Nephron progenitor cell (in vitro differentiated cells): ENCODE measurements around the gene TAF3.

Source experiments
- DNase-seq: peaks from one replicate; pipeline ENCODE4 v3.0.0; 2021
- H3K27ac Mint-ChIP-seq: 2 replicates; pipeline ENCODE4 v1.8.0; 2021; ENCODE audit warnings: mild to moderate bottlenecking, moderate library complexity, mixed read lengths
- H3K27me3 Mint-ChIP-seq: 2 replicates; pipeline ENCODE4 v1.8.0; 2021; ENCODE audit warnings: mild to moderate bottlenecking, low read depth, mixed read lengths; ENCODE audit not compliant: poor library complexity
- H3K36me3 Mint-ChIP-seq: 2 replicates; pipeline ENCODE4 v1.8.0; 2021; ENCODE audit warnings: low read depth, mixed read lengths
- H3K4me1 Mint-ChIP-seq: 2 replicates; pipeline ENCODE4 v1.8.0; 2021; ENCODE audit warnings: mixed read lengths
- H3K4me3 Mint-ChIP-seq: 2 replicates; pipeline ENCODE4 v1.8.0; 2021; ENCODE audit warnings: mild to moderate bottlenecking, moderate library complexity, mixed read lengths
- H3K9me3 Mint-ChIP-seq: 2 replicates; pipeline ENCODE4 v1.8.0; 2021; ENCODE audit warnings: mild to moderate bottlenecking, moderate library complexity, mixed read lengths
- TF ChIP-seq, protein P1 (sequence below): fragments of 200-600 bp; sonication (generic); IDR thresholded peaks from 2 replicates; pipeline ENCODE4 v1.5.0; 2021; ENCODE audit warnings: antibody characterized with exemption

TAF3 gene

DNA sequence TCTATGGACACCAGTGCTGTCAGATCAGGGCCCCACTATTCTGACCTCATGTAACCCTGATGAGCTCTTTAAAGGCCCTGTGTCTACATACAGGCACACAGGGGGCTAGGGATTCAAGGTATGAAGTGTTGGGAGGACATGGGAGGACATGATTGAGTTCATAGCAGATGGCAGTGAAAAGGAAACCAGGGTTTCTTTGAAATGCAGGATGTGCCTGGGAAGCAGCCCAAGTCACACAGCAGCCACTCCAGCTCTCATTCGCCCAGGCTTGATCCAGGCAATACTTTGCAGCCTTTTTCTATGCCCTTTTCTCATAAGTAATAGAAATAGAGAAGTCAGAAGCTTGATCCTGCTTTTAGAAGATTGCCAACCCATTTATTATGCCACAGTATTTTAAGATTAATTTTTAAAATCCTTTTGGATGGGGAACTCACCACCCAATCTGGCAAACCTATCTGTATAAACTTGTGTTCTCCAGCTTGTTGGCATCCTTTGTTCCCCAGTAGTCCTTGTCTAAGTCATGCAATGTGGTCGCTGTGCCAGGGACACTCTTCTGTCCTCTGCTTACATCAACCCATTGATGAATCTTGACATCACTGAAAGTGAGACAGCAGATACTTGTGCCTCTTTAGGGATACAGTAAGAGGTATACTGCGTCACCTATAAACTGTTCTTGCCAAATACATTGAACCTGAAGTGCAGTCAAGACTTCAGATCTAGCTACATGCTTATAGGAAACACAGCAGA is 95.0 kb downstream of the TAF3 start:
- no peak overlapping the region for H3K27ac Mint-ChIP-seq
- no peaks in the 10 kb centered on the region for H3K27me3 Mint-ChIP-seq
- H3K4me1 Mint-ChIP-seq = peaks cover 8% of the 10 kb centered on the region
- H3K36me3 Mint-ChIP-seq = no peaks in the 10 kb centered on the region
- no peak overlapping the region for H3K4me3 Mint-ChIP-seq
- DNase-seq = no peak
- TF ChIP-seq, protein P1, sequence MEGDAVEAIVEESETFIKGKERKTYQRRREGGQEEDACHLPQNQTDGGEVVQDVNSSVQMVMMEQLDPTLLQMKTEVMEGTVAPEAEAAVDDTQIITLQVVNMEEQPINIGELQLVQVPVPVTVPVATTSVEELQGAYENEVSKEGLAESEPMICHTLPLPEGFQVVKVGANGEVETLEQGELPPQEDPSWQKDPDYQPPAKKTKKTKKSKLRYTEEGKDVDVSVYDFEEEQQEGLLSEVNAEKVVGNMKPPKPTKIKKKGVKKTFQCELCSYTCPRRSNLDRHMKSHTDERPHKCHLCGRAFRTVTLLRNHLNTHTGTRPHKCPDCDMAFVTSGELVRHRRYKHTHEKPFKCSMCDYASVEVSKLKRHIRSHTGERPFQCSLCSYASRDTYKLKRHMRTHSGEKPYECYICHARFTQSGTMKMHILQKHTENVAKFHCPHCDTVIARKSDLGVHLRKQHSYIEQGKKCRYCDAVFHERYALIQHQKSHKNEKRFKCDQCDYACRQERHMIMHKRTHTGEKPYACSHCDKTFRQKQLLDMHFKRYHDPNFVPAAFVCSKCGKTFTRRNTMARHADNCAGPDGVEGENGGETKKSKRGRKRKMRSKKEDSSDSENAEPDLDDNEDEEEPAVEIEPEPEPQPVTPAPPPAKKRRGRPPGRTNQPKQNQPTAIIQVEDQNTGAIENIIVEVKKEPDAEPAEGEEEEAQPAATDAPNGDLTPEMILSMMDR = no peak
- H3K9me3 Mint-ChIP-seq = no peaks in the 10 kb centered on the region

DNA sequence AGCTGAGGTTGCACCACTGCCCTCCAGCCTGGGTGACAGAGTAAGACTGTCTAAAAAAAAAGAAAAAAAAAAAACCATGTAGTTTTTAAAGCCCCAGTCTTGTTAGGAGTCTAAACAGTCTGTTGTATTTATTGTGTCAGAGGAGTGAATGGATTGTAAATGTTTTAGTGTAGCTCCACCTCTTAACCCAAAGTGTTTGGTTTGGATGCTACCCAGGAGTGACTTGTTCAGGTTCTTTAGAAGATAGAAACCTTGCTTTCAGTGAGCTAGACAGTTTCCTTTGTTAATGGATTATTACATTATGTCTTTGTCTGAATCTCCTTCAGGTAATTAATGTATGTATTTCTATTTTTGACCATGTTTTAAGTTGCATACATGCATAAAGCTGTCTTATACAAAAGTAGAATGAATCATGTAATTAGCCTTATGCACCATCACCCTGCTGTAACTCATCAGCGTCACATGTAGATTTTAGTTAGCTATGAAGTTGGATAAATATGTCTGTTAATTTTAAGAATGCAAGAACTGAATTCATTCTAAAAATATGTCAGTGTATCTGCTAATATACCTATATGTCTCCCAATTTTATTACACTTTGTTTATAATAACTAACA is 97.7 kb downstream of the TAF3 start:
- TF ChIP-seq, protein P1 = no peak
- Mint-ChIP-seq H3K27me3 (no peaks in the 10 kb centered on the region), H3K4me1 (peaks cover 8% of the 10 kb centered on the region), H3K27ac (no peak overlapping the region), H3K9me3 (no peaks in the 10 kb centered on the region), H3K4me3 (no peak overlapping the region), H3K36me3 (no peaks in the 10 kb centered on the region)
- no peak for DNase-seq

DNA sequence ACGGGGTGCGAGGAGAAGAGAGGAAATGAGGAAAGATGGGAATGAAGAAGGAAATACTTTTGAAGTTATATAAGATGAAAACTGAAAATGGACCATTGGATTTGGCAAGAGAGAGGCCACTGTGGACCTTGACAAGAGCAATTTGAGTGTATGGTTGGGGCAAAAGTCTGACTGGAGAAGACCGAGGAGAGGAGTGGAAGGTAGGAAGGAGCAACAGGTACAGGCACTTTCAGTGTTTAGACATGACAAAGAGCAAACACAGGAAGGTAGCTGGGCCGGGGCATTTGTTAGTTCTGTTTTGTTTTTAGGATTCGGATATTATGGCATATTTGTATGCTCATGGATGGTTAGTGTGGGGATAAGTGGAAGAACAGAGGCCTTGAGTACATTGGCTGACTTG is 99.4 kb downstream of the TAF3 start:
- no peak overlapping the region for H3K4me3 Mint-ChIP-seq
- H3K27me3 Mint-ChIP-seq = no peaks in the 10 kb centered on the region
- no peaks in the 10 kb centered on the region for H3K36me3 Mint-ChIP-seq
- H3K27ac Mint-ChIP-seq = no peak overlapping the region
- peaks cover 13% of the 10 kb centered on the region for H3K4me1 Mint-ChIP-seq
- no peak for DNase-seq
- TF ChIP-seq, protein P1 = no peak
- H3K9me3 Mint-ChIP-seq = no peaks in the 10 kb centered on the region

DNA sequence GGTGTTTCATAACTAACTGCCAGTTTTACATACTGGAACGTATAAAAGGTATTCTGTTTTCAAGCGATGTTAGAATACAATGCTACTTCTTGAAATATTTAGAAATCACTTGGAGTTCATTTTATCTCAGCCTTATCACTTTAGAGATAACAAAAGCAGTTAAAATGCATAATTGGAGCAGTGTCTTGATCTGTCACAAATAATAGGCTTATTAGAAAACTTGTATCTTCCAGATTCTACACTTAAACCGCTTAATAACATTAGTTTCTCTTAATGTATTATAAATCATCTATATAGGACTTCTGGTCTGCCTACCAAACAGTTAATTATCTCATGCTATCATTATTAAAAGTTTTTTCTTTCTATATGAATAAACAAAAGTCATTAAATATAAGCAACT is 104.4 kb downstream of the TAF3 start:
- TF ChIP-seq, protein P1 = no peak
- H3K4me3 Mint-ChIP-seq = no peak overlapping the region
- H3K27ac Mint-ChIP-seq = no peak overlapping the region
- no peaks in the 10 kb centered on the region for H3K36me3 Mint-ChIP-seq
- H3K9me3 Mint-ChIP-seq = no peaks in the 10 kb centered on the region
- H3K4me1 Mint-ChIP-seq = peaks cover 8% of the 10 kb centered on the region
- no peaks in the 10 kb centered on the region for H3K27me3 Mint-ChIP-seq
- no peak for DNase-seq

DNA sequence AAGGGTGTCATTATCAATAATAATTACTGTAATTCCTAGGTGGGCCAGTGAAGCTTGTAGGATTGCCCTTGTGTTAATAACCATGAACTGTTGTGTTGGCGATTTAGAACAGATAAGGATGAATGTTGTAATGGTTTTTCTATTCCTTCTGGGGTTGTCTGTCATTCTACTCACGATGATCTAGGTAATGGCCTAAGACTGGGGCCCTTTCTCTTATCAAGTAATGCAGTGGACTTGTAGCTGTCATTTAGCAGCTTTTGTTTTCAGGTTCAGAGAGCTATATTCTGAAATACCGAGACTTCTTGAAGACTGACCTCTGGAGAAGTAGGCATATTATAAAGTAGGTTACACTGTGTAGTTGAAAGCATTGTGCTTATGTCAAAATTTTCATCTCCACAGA is 110.2 kb downstream of the TAF3 start:
- H3K4me3 Mint-ChIP-seq = no peak overlapping the region
- no peak overlapping the region for H3K27ac Mint-ChIP-seq
- TF ChIP-seq, protein P1 = no peak
- H3K9me3 Mint-ChIP-seq = no peaks in the 10 kb centered on the region
- DNase-seq = no peak
- no peaks in the 10 kb centered on the region for H3K36me3 Mint-ChIP-seq
- H3K27me3 Mint-ChIP-seq = no peaks in the 10 kb centered on the region
- peaks cover 20% of the 10 kb centered on the region for H3K4me1 Mint-ChIP-seq
